GM19468 (cell line): ENCODE results near the gene EHBP1L1.

Experiments
- ATAC-seq: cut with Tn5 transposase; IDR thresholded peaks from one replicate; pipeline ENCODE4 v1.9.1; 2021; ENCODE audit warnings: mild to moderate bottlenecking, moderate library complexity, moderate number of reproducible peaks; ENCODE audit not compliant: unreplicated experiment; ENCODE audit errors: extremely low read depth

EHBP1L1 gene

GRCh38 chr11:65576232-65576866, 496 bp downstream of the EHBP1L1 start:
- no peak for ATAC-seq

GRCh38 chr11:65576867-65577755, 1.3 kb downstream of the EHBP1L1 start:
- no peak for ATAC-seq

- no peak for ATAC-seq
Observed at GRCh38 chr11:65577756-65578109, 1.9 kb downstream of the EHBP1L1 start.

- ATAC-seq = no peak
Observed at GRCh38 chr11:65578134-65578533, 2.3 kb downstream of the EHBP1L1 start.

- ATAC-seq = no peak
Observed at GRCh38 chr11:65578667-65579066, 2.8 kb downstream of the EHBP1L1 start.

GRCh38 chr11:65579291-65579690, 3.4 kb downstream of the EHBP1L1 start:
- ATAC-seq = no peak

GRCh38 chr11:65580031-65580692, 4.3 kb downstream of the EHBP1L1 start:
- ATAC-seq = no peak

GRCh38 chr11:65580756-65581155, 4.9 kb downstream of the EHBP1L1 start:
- ATAC-seq = no peak

GRCh38 chr11:65581928-65582327, 6.1 kb downstream of the EHBP1L1 start:
- ATAC-seq = no peak

GRCh38 chr11:65583589-65583988, 7.7 kb downstream of the EHBP1L1 start:
- ATAC-seq = no peak

- ATAC-seq = no peak
Observed at GRCh38 chr11:65584106-65584505, 8.3 kb downstream of the EHBP1L1 start.

- no peak for ATAC-seq
Observed at GRCh38 chr11:65584723-65585171, 8.9 kb downstream of the EHBP1L1 start.

- no peak for ATAC-seq
Observed at GRCh38 chr11:65585396-65586246, 9.8 kb downstream of the EHBP1L1 start.

GRCh38 chr11:65586247-65586630, 10.4 kb downstream of the EHBP1L1 start:
- ATAC-seq = no peak

GRCh38 chr11:65586676-65587075, 10.8 kb downstream of the EHBP1L1 start:
- no peak for ATAC-seq

- peak; percentile 36 for ATAC-seq
Observed at GRCh38 chr11:65588199-65589054, 12.6 kb downstream of the EHBP1L1 start.

GRCh38 chr11:65589444-65590239, 13.8 kb downstream of the EHBP1L1 start:
- ATAC-seq = no peak

GRCh38 chr11:65590240-65590738, 14.4 kb downstream of the EHBP1L1 start:
- ATAC-seq = no peak
